Fibroblast of peridontal ligament (primary cell): ENCODE data around the gene CLCN3.
"Not testable (repeated sequence)": the region's sequence is repeated elsewhere in the genome, so short reads cannot be mapped to it uniquely, and the experiment has no call there.

Source experiments
- DNase-seq: peaks from one replicate; pipeline ENCODE4 v3.0.0-alpha.2; 2010; ENCODE audit errors: extremely low read depth

CLCN3 gene

DNA sequence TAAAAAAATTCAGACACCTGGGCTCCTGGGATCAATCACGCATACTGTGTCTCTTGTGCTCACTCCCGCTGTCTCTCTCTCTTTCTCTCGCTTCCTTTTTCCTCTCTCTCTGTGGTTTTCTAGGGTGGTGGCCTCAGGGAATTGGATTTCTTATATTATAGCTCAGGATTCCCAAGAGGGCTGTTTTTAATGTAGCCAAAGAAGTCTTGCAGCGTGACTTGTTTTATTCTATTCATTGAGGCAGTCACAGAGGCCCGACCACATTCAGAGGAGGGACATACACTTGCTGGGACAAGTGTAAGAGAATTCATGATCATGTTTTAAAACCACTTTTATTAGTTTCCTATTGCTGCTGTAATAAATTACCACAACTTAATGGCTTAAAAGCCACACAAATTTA is 78.0 kb downstream of the CLCN3 start:
- DNase-seq = no peak

- peak; percentile 80 for DNase-seq
These were observed 87.7 kb downstream of the CLCN3 start for GRCh38 chr4:169707958-169708643.

GRCh38 chr4:169715826-169716225 is 95.4 kb downstream of the CLCN3 start:
- DNase-seq = peak; percentile 51

DNA sequence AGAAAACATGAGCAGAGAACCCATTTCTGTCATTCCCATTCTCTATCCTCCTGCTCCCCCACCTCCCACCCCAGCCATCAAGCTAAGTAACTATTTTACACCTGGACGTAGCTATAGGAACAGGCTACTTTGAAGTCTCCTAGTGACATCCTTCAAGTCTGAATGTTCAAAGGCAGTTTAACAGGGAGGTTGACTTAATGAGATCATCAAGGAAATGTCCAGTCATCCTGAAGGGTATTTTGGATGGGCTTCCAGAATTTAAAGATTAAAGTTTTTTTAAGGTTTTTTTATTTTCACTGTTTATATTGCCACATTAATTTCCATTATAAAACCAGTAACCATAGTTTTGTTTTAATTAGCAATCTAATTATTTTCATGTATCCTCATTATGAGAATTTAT is 96.3 kb downstream of the CLCN3 start:
- peak; percentile 10 for DNase-seq

GRCh38 chr4:169720529-169720928 is 100.2 kb downstream of the CLCN3 start:
- no peak for DNase-seq

GRCh38 chr4:169723207-169723965 is 103.0 kb downstream of the CLCN3 start:
- peak; percentile 18 for DNase-seq

- peak; percentile 57 for DNase-seq
These were observed 103.9 kb downstream of the CLCN3 start for GRCh38 chr4:169724260-169724659.

DNA sequence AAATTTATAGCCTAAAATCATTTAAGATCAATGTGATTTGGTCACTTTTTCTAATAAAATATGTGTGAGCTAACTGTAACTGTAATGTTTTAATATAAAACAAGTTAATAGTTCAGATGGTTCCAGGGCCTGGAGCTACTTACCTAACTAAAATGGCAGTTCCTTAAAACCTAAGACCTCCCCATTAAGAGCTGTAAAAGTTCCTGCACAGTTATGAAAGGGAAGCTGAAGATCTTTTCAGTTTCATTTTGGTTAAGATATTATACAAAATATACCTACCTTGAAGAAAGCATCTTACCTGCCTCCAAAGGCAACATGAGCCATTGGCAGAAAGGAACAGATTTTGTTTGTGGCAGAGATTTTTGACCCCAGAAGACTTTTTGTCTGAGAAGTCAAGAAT is 107.2 kb downstream of the CLCN3 start:
- DNase-seq = no peak

GRCh38 chr4:169730564-169730963 is 110.2 kb downstream of the CLCN3 start:
- DNase-seq = no peak

DNA sequence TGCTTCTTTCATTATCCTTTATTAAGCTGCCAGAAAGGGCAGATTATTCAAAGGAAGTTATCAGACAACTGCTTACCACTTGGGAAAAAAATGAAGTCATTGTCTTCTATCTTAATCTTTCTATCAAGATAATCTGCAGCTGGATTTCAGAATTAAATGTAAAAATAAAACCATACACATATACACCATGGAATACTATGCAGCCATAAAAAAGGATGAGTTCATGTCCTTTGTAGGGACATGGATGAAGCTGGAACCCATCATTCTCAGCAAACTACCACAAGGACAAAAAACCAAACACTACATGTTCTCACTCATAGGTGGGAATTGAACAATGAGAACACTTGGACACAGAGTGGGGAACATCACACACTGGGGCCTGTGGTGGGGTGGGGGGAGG is 118.2 kb downstream of the CLCN3 start:
- not testable (repeated sequence) for DNase-seq

GRCh38 chr4:169741569-169741968 is 121.2 kb downstream of the CLCN3 start:
- peak; percentile 21 for DNase-seq

DNA sequence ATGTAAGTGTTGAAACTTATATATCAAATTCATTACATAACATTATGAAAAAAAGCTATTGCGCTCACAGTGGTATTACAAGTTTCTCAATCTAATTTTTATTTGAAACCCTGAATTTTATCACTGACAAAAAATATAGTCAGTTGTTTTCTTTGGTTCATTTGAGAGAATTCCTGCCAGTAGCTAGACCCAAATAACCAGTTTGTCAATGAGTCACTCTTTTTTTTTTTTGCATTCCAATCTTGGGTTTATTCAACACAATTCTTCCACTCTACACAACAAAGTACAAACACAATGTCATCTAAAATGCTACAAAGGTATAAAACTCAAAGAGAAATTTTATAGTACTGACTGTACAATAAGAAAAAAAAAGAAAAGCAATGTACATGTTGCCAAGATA is 124.2 kb downstream of the CLCN3 start:
- no peak for DNase-seq

DNA sequence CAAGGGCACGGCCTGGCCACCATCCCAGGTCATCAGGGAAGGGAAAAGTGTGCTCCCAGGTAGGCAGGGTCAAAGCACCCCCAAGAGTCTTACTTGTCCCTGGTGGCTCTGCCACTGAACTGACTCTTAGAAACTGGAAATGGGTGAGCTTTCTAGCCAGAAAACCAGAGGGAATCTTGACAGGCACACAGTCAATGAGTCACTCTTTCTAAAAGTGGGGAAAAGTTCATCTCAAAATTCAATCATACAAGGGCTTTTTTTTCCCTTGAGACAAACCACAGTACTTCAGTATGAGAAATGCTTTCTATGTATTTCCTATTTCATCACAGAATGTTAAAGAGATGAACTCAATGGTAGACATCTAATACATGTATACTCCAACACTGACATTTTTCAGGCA is 124.9 kb downstream of the CLCN3 start:
- DNase-seq = peak; percentile 82

DNA sequence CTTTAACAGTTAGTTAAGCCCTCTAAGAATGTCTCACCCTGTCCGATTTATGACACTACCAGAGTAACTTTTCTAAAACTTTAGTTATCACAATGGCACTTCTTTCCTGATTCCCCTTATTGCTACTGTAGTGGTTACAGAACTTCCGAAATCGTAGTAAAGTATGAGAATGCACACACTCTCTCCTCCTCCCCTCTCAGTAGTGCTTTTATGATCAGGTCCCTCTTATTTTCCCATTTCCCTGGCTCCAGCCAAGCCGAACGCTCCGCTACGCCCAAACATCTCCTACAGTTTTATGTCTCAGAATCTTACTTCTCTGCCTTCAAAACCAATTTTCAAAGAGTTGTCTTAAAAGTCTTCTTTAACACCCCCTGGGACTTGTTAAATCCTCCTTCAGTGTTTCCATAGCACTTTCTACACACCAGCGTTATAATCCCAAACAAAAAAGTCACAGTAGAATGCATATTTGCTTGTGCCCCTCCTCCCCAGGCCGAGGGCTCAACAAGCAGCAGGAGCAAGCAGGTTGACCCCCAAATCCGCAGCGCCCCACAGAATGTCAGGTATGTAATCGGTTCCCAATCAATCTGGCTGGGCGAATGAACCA is 136.7 kb downstream of the CLCN3 start:
- DNase-seq = peak; percentile 10

DNA sequence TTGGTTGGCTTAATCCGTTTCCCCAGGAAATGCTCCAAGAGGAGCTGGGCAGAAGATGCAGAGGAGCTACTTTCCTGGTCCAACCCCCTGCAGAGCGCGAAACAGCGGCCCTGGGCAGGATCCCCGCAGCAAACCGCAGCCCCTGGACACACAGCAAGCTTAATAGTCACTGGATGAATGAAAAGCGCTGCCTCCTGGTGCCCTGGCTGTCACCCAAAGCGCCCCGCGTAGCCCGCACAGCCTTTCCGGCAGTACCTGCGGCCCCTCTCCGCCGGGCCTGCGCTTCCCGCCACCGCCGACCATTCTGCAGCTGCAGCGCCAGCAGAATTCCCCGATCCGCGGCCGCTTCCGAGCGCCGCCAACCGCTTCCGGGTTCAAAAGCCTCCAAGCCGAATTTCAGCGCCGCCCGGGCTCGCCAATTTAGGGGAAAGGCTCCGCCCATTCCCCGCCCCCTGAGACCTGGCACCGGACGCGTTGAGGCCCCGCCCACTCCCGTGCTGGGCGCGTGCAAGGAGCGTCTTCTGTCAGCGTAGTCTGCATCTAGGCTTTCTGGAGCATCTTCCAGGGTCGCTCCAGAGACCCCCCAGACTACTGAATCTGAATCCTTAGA is 137.3 kb downstream of the CLCN3 start, which contains the start of gene HPF1:
Gene HPF1 (minus strand): TSS at position 370 of the 610 bp plus-strand sequence. CDS start 67 bp downstream, at position 303.
- peak; percentile 79 for DNase-seq

DNA sequence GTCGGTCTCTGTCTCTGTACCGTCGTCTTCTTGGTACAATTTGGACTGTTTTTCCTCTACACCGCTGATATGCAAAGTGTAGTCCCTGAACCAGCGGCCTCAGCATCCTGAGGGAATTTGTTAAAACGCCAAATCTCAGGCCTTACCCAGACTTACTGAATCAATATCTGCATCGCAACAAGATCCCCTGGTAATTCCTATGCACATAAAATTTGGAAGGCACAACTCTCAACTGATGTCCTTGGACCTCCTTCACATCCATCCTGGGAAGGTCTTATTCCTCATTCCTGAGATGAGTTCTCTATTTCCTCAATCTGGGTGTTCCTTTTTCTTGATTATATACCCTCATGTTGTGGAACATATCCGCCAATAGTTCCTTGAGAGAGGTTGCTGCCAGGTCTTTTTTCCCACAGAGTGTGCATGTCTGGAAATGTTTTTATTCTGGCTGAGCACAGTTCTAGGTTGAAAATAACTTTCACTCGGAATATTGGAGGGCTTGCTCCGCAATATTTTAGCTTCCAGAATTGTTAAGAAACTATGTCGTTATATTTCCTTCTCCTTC is 138.1 kb downstream of the CLCN3 start:
- peak; percentile 15 for DNase-seq

GRCh38 chr4:169761846-169762245 is 141.5 kb downstream of the CLCN3 start:
- DNase-seq = no peak

DNA sequence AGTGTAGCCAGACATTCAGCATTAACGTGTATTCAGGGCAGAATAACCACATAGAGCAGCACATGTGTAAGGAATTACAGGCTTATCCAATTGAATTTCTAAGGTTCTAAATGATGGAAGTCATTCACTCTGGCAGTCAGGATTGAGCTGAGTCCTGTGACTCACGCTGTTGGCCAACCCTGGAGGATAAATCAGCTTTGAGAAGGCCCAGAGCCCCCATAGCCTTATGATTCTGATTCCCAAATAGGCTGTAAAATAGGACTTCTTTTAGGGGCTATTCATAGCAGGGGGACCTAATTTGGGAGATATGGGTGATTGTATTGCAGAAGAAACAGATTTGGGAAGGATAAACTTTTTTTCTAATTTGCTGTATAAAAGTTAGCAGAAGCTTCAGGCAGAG is 145.5 kb downstream of the CLCN3 start:
- peak; percentile 88 for DNase-seq

DNA sequence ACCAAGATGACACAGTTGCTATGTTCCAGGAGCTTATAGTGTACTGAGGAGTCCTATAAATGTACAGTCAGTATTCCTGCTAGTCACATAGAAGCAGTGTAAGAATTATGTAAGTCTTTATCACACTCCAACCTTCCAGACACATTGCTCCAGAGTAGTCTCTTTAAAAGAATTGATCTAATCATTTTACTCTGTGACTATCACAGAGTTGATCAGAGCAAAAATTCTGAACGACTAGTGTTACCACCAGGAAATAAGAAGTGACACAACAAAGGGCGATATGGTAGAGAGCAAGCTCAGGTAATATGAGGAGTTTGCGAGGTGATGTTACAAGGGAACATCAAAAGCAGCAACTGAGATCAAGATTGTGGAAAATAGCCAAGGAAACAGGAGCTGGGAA is 146.4 kb downstream of the CLCN3 start:
- no peak for DNase-seq

DNA sequence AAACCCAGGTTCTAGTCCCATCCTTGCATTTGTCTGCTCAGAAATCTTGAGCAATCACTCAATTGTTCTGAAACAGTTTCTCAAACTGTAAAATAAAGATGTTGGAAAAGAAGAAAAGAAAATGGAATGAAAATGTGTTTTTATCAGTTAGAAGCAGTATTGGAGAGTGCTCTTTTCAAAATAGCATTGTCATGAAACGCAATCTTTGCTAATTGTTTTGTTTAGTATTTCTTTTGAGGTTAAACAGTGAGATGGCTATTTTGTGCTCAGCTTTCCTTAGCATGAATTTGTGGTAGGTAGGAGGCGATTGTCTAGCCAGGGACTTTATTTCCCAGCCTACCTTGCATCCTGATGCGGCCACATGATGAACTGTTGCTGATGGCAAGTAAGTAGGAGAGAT is 148.0 kb downstream of the CLCN3 start:
- no peak for DNase-seq

- peak; percentile 18 for DNase-seq
These were observed 150.0 kb downstream of the CLCN3 start for GRCh38 chr4:169770416-169770815.

DNA sequence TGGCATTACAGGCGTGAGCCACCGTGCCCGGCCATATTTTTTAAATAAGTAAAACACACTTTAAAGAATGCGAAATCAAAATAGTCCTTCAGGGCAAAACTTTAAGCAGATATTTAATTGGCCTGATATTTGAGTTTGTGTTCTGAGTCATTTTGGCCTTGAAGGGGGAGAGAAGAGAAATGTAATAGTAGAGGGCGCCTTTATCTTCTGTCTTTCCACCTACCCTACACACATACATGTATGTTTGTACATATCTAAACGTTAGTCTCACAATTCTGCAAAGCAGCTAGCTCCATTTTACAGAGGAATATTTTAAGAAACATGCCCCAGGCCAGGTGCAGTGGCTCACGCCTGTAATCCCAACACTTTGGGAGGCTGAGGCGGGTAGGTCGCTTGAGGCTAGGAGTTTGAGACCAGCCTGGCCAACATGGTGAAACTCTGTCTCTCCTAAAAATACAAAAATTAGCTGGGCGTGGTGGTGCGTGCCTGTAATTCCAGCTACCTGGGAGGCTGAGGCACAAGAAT is 151.2 kb downstream of the CLCN3 start:
- DNase-seq = peak; percentile 7
